T-helper 9 cell (primary cell): ENCODE results near the gene HCN3.
A peak's percentile ranks its signal among the peaks of the same experiment; 100 is the strongest.
"Not testable (repeated sequence)": the region's sequence is repeated elsewhere in the genome, so short reads cannot be mapped to it uniquely, and the experiment has no call there.

ENCODE experiments used
- DNase-seq: peaks from one replicate; pipeline ENCODE4 v3.0.0-alpha.2; 2020
- total RNA-seq, 2 donors: gene quantifications; one replicate each; lab custom pipeline; 2026; lab: John Stamatoyannopoulos, UW

Gene HCN3
- total RNA-seq: 2.2 to 4.6 reads per million in 2 donors

DNA sequence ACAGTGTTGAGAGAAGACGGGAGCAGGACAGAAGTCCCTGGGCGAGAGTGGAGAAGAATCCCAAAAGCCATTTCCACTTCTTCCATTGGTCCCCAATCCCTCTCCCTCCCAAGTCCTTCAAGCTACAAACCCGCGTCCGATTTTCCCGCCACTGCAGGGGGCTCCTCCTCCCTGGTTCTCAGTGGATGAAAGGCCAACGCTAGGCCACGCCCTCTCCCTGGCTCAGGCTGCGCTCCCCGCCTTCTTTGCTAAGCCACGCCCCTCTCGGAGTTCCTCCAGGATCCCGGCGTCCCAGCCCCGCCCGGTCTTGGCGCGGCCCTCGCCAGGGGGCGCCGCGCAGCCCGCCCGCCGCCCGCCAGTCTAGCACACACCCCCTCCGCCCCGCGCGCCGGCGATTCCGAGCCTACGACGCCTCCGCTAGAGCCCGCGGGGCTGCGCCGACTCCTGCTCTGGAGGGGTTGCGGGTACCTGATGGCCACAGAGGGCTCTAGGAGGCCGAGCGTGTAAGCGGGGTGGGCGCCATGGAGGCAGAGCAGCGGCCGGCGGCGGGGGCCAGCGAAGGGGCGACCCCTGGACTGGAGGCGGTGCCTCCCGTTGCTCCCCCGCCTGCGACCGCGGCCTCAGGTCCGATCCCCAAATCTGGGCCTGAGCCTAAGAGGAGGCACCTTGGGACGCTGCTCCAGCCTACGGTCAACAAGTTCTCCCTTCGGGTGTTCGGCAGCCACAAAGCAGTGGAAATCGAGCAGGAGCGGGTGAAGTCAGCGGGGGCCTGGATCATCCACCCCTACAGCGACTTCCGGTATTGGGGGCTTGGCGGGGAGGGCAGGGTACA, at the start of gene HCN3:
HCN3 (plus strand) TSS at position 394 of the 832 bp plus-strand sequence; CDS start at position 522, 128 bp downstream.
- DNase-seq: peak; percentile 89

DNA sequence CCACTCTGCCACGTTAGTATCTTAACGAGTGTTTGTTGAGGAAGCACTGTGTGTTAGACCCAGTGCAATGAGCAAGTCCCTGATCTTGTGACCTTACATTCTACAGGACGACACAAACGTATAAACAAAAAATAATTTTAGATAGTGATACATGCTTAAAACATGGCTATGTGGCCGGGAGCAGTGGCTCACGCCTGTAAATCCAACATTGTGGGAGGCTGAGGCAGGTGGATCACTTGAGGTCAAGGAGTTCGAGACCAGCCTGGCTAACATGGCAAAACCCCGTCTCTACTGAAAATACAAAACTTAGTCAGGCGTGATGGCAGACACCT, 49.2 kb upstream of the HCN3 start:
- no peak for DNase-seq

DNA sequence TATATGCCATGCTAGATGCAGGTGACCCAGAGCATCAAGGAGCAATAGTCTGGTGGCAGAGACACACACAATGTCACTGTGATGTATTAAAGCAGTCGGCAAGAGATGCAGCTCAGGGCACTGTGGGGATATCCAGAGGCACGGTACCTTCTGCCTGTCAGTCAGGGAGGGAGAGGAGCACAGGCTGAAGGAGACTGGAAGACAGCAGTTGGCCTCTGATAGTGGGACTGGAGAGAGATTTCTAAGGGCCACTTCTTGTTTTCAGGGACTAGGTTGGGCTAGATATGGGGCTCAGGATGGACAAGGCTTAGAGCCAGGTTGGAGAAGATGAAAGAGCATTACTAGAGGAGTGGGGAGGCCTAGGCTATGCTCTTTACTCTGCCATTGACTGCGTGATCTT, 46.0 kb upstream of the HCN3 start:
- DNase-seq: not testable (repeated sequence)

DNA sequence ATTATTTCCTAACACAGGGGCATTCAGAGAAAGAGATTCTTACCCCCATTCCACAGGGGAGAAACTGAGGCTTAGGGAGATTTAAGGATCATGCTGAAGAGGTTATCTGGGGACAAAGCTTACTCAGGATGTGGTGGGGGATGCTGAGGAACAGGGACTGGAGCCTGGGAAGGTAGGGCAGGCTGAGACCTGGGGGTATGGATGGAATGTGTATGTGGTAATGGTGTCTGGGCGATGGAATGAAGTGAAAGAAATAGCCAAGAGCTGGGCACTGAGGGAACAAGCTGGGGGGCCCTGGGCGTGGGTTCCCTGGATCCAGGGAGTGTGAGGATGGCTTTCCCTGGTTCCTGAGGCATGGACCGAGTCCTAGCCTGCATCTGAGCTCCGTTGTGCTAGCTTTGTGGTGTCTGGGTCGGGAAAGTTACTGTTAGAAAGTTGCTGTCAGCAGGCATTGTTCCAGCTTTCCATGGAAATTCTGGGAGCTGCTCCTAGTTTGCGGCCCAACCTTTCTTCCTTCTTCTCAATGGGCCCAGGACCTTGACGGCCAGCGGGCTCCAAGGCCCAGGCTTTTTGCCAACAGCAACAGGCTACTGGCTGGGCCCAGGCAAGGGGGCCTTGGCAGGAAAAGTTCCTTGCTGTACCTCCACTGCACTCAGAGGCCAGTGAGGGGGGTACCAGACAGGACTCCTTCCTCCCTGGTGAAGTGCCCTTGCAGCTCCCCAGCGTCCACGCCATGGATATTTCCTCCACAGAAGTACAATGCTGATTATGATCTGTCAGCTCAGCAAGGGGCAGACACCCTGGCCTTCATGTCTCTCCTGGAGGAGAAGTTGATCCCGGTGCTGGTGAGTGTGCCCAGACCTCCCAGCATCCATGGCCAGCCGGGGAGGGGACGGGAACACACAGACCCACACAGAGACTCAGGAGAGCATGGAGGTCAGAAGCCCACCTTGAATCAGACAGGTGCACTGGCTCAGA, 45.0 kb upstream of the HCN3 start:
- DNase-seq: not testable (repeated sequence)

DNA sequence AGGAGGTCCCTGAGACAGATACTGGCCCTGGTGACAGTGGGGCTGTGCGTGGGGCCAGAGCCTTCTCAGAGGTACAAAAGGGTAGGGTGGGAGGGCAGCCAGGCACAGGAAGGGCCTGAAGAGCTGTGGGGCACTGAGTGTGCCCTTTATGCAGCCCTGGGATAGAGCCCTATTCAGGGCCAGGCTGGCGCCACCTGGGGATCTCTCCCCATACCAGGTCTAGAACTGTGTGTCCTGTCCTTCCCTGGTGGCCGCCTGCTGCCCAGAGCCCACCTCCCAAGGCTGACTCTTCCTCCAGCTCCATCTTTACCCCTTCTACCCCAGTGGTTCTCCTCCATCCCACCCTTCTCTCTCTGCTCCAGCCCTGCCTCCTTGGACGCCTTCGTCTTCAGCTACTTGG, 43.8 kb upstream of the HCN3 start:
- not testable (repeated sequence) for DNase-seq

DNA sequence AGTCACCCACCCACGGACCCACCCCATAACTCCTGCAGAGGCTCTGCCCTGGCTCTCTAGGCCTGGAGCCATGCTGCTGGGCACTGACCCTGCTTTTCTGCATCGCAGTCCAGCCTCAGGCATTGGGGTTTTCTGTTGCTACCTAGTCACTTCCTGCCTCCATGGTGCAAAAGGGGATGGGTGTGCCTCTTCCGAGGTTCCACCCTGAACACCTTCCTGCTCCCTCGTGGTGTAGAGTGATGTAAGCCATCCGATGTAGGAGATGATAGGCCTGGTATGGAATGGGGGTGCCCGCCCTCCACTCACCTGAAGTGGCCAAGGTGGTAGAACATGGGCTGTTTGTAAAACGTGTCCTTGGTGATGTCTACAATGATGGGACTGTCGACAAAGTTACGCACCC, 41.9 kb upstream of the HCN3 start:
- not testable (repeated sequence) for DNase-seq

DNA sequence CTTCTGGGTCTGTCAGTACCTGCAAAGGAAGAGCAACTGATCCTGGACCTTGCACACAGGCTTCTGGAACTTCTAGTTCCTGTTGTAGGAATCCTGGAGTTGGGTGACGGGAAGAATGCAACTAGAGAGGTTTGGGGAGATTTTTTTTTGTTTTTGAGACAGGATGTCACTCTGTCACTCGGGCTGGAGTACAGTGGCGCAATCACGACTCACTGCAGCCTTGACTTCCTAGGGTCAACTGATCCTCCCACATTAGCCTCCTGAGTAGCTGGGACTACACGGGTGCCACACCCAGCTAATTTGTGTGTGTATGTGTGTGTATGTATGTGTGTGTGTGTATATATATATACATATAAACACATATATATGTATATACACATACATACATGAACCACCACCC, 40.8 kb upstream of the HCN3 start:
- no peak for DNase-seq

DNA sequence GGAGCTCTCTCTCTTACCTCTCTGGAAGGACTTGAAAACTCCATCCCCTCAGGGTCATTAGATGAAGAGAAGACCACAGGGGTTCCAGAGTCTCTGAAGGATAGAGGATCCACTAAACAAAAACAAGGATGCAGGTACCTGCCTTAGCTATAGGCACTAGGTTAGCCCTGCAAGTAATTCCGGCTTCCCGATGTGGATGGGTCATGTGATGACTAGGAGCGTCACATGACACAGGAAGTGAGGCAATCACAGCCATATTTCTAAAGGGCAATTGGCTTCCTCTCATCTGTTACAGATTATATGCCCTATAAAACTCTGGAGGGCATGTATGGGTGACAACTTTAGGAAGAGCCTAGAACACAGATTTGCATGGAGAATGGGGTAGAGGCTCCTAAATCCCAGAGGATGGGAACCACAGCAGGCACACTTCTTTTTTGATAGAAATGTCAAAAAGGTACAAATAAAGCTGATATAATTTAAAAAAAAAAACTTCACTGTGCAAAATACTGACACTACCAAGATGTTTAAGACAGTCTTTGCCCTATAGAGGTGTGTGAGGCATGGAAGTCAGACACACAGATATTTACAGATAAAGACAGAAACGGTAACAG, 36.1 kb upstream of the HCN3 start:
- peak; percentile 51 for DNase-seq

DNA sequence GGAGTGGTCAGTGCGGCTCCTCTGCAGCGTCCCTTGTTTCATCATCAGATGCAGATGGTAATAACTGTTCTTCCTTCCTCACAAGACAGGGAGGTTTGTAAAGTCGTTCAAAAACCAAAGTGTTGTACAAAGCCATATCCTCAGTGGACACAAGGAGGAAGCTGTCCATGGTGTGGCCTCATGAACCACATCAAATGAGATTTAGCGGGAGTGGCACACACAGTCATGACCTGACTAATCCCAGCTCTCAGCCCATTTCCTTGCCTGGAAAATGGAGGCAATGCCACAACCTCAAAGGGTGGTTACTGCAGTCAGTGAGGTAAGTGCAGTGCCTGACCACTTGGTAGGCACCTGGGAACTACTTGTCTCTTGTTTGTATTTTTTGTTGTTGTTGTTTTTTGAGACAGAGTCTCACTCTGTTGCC, 35.4 kb upstream of the HCN3 start:
- DNase-seq: no peak

DNA sequence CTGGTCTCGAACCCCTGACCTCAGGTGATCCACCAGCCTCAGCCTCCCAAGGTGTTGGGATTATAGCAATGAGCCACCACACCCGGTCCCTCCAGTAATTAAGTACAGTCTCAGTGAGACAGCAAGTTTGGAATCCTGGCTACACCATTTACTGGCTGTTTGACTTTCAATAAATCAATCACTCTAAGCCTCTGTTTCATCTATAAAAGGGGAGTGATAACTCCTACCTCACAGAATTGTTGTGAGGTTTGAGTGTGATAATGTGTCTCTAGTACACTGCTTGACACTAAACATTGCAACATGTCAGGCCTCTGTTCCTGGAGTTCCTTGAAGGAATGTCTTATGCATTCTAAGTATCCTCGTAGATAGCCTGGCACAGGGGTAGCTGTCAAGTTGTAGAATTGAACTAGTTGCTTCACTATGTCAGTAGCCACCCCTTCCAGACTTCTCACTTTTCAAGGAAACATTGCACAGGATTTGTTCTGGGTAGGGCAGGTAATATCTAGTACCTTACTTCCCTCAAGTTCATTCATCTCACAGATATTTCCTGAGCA, 34.4 kb upstream of the HCN3 start:
- DNase-seq: no peak

DNA sequence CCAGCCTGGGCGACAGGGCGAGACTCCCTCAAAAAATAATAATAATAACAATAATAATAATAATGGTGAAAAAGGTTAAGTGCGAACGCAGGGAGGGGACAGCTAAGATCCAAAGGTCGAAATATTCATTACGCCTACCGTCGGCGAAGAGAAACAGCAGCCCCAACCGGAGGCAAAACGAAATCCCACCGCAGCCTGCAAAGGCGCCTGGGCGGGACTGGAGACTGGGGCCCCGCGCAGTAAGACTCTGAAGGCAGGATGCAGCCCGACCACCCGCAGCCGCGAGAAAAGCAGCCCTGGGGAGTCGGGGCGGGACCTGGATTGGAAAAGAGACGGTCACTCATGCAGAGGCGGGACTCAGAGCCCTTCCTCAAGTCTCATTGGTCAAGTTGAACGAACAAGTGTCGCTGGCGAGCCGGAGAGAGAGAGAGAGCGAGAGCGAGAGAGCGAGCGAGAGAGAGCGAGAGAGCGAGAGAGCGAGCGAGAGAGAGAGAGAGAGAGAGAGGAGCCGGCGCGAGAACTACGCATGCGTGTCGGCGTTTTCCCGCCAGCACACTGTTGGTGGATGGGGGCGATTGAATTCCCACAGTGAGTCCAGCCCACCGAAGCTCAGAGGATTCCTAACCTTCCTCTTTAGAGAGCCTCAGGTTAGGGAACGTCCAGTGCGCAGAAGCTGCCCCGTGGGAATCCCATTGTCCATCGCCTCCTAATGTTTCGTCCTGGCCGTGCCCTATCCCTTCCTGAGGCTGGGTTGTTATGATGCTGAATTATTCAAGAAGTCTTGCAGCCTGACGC, 32.7 kb upstream of the HCN3 start:
- DNase-seq: peak; percentile 89

DNA sequence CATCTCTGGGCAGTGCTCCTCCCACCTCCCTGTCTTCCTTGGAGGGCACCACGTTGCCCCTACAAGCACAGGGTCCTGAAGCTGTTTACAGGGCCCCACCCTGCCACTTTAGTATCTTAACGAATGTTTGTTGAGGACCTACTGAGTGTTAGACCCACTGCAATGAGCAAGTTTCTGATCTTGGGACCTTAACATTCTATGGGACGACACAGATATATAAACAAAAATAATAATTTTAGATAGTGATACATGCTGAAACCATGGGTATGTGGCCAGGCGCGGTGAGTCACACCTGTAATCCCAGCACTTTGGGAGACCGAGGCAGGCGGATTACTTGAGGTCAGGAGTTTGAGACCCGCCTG, 32.1 kb upstream of the HCN3 start:
- DNase-seq: no peak

DNA sequence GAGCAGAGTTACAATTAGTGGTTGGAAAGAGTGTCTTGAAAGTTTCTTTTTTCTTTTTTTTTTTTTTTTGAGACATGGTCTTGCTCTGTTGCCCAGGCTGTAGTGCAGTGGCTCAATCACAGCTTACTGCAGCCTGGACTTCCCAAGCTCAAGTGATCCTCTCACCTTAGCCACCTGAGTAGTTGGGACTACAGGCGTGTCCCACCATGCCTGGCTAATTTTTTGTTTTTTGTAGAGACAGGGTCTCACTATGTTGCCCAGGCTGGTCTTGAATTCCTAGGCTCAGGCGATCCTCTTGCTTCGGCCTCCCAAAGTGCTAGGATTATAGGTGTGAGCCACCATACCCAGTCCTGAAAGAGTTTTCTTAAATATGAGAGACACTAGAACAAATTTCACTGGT, 30.5 kb upstream of the HCN3 start:
- not testable (repeated sequence) for DNase-seq

DNA sequence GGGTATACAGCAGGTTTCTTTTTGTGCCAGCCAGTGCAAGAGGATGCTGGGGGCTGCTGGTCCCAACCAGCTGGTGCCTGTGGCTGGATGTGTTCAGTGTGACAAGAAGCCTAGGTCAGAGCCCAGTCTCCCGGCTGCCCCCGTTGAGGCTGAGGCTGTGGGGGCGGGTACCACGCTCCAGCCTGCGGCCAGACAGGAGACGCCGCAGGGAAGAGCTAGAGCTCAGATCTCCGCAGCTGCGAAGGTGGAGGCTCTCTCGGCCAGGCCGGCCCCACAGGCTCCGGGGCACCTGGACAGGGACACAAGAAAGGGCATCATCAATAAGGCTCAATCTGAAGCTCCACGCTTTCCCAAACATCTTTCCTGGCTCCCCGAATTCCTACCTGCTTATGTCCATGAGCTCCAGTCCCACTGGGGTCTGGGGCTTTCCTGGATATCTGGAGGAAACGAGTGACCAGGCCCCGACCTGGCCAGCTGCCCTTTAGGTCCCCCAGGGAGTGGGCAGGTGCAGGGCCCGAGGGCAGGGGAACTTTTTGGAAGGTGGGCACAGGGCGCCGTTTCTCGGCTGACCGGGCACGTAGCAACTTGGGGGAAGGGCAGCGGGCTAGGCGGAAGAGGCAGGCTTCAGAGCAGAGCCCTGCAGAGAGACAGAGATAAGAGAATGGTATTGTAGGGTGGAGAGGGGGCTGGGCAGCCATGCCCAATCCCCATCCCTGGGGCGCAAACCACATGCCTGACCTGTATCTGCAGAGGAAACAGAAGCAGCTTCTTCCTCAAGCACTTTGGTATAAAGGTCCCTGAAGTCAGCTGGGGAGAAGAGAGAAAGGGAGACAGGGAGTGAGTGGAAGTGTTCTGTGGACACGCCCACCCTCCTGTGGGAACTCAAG, 29.4 kb upstream of the HCN3 start:
- DNase-seq: no peak

DNA sequence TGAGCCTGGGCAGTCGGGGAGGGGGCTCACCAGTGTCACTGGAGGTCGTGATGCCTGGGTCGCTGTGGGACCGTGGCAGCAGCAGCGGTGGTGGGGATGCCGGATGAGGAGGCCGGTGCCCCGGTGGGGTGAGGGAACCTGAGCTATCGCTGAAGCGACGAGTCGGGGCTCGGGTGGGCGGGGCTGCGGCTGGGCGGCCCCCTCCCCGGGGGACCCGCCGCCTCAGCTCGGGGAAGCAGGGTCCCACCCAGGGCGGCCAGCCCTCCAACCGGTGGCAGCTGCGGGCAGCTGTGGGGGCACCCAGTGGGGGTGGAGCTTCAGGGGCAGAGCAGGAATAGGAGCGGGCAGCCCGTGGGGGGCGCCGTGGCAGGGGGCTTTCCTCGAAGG, 27.0 kb upstream of the HCN3 start:
- DNase-seq: no peak

DNA sequence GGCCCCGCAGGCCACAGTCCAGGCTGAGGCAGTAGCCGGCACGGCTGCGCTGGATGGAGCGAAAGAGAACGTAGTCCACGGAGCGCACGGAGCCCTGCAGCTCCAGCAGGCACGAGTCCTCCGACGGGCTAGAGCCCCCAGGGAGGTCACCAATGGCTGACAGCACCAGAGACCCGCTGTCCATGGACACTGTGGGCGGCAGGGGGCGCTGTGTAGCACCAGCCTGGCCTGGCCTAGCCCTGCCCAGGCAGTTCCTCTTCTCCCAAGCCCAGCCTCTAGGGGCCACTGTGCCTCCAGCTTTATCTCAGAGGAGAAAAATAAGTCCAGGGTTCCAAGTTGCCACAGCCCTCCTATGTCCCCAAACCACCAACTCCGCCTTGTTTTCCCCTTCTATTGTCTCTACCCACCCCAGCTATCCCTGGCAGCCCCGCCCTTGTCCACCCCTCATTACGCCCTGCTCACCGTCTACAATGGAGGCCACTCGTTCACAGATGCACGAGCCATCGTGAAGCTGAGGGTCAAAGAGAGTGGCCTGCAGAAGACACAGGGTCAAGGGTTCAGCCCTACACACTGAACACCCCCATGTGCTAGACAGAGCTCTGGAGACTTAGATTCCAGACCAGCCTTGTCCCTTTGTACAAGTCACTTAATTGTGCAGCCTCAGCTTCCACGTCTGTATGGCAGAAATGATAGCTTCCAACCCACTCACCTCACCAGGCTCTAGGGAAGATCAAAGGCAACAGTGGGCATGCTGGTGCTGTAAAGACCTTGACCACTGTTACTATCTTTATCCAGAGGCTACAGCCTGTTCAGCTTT, 26.4 kb upstream of the HCN3 start:
- DNase-seq: peak; percentile 99

DNA sequence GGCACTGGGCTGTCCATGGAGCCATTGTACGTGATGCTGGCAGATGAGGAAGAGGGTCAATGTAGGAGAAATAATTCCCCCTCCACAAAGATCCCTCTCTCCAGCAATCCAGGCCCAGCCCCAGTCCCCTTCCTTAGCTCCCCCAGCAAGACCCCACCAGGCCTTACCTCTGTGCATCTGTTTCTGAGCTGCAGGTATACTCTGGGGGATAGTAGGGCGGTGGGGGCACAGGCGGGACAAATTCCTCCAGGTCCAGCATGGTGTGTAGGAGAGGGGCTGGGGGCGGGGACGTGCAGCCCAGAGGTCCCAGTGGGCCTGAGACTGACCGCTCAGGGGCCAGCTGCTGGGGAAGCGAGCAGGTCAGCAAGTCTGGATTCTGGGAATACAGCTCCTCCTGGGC, 25.7 kb upstream of the HCN3 start:
- no peak for DNase-seq

DNA sequence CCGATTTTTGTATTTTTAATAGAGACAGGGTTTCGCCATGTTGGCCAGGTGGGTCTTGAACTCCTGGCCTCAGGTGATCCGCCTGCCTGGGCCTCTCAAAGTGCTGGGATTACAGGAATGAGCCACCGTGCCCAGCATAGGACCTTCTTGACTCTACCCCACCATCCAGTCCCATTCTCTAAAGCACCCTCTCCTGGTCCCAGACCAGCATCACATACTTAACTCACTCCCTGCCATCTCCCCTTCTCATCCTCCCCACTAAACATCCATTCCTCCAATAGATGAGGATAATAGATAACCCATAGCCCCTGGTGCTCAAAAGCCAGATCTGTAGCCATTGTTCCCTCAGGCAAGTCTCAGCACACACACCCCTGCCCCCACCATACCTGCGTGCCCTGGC, 24.1 kb upstream of the HCN3 start:
- no peak for DNase-seq

DNA sequence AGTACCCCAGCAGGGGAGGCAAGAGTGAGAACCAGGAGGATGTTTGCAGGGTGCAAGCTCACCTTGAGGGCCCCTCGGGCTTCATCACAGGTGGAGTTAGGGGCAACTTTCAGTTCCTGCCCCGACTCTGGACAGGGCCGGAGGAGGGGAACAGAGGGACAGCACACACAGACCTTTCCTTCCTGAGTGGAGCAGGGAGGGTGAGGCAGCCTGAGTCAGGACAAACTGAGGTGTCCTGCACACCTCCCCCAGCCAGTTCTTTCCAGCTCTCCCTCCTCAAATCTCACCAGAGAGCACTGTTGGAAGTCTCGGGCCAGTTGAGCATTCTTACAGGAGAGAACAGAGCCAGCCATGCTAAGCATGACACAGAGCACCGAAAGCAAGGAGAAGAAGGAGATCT, 23.5 kb upstream of the HCN3 start:
- DNase-seq: no peak

DNA sequence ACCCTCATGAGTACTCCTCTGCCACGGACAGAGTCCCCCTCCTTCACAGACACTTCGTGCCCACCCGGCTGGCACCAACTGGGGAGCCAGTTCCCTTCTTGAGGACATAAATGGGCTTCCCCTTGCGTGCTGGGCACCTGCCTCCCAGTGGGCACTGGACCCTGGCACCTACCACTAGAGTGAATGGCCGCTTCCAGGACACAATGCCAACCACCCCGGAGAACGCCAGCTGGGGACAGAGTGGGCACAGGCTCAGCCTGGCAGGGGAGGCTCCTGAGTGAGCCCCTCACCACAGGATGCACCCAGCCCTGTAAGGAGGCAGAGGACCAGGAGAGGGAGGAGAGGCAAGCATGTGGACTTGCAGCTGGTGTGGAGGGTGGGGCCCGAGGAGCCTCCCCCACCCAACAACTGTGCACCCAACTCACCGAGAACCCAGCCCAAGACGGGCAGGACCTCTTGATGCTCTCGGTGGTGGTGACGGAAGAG, 23.0 kb upstream of the HCN3 start:
- no peak for DNase-seq
